HepG2 (cell line): Measurements from ENCODE around the gene PHACTR1. TPM values are rescaled to one million over a fixed set of nuclear protein-coding genes. Genes with fewer than 3 reads are reported as not detected.
A peak's percentile ranks its signal among the peaks of the same experiment; 100 is the strongest.

ENCODE experiments used
- AFF4 ChIP-seq: sonication (generic); formaldehyde crosslinking; IDR thresholded peaks from 2 replicates; pipeline ENCODE4 v1.4.0; 2020; ENCODE audit warnings: missing genetic modification reagents
- ASH2L ChIP-seq: fragments of 300-600, 200-600 bp; sonication (generic); IDR thresholded peaks from 2 replicates; pipeline ENCODE4 v1.7.0; 2017; ENCODE audit warnings: low read depth, mild to moderate bottlenecking, moderate library complexity, mixed read lengths, low read length; ENCODE audit not compliant: insufficient read length
- FOSL1 ChIP-seq: sonication (generic); formaldehyde crosslinking; IDR thresholded peaks from 2 replicates; pipeline ENCODE4 v1.9.0; 2021; ENCODE audit warnings: missing genetic modification reagents, borderline replicate concordance
- FOXP4 ChIP-seq: sonication (generic); formaldehyde crosslinking; IDR thresholded peaks from 2 replicates; pipeline ENCODE4 v1.4.0; 2020; ENCODE audit warnings: missing genetic modification reagents
- HNRNPK ChIP-seq: fragments of 200-400 bp; formaldehyde crosslinking; IDR thresholded peaks from 2 replicates; pipeline ENCODE4 v1.6.1; 2018; ENCODE audit warnings: low read length, low read depth, moderate library complexity, mild to moderate bottlenecking; ENCODE audit not compliant: poor library complexity, severe bottlenecking
- KAT8 ChIP-seq: IDR thresholded peaks from 2 replicates; pipeline ENCODE4 v1.6.1; 2016; ENCODE audit warnings: missing genetic modification reagents, missing compliant biosample characterization
- MAX ChIP-seq: IDR thresholded peaks from 2 replicates; pipeline ENCODE4 v1.6.1; 2012; ENCODE audit warnings: inconsistent platforms
- NFKB2 ChIP-seq: sonication (generic); formaldehyde crosslinking; IDR thresholded peaks from 2 replicates; pipeline ENCODE4 v1.4.0; 2020; ENCODE audit warnings: missing genetic modification reagents, borderline replicate concordance
- RAD51 ChIP-seq: fragments of 450-650 bp; IDR thresholded peaks from 2 replicates; pipeline ENCODE4 v1.6.1; 2016; ENCODE audit warnings: borderline replicate concordance
- RFXANK ChIP-seq: IDR thresholded peaks from 2 replicates; pipeline ENCODE4 v1.6.1; 2016
- SRSF9 ChIP-seq: fragments of 200-400 bp; formaldehyde crosslinking; IDR thresholded peaks from 2 replicates; pipeline ENCODE4 v1.6.1; 2018; ENCODE audit warnings: borderline replicate concordance, mild to moderate bottlenecking, low read depth, low read length; ENCODE audit not compliant: insufficient read depth, poor library complexity, severe bottlenecking
- ZBTB38 ChIP-seq: sonication (generic); formaldehyde crosslinking; IDR thresholded peaks from 2 replicates; pipeline ENCODE4 v1.5.1; 2020; ENCODE audit warnings: mild to moderate bottlenecking, missing genetic modification reagents
- ZFP1 ChIP-seq: IDR thresholded peaks from 2 replicates; pipeline ENCODE4 v1.6.1; 2016
- ZNF263 ChIP-seq: sonication (generic); formaldehyde crosslinking; IDR thresholded peaks from 2 replicates; pipeline ENCODE4 v1.4.0; 2020; ENCODE audit warnings: missing genetic modification reagents
- ZNF30 ChIP-seq: sonication (generic); formaldehyde crosslinking; IDR thresholded peaks from 2 replicates; pipeline ENCODE4 v1.5.0; 2020; ENCODE audit warnings: mild to moderate bottlenecking, missing genetic modification reagents
- ZNF350 ChIP-seq: sonication (generic); formaldehyde crosslinking; IDR thresholded peaks from 2 replicates; pipeline ENCODE4 v1.4.0; 2020; ENCODE audit warnings: mild to moderate bottlenecking, low read depth, missing genetic modification reagents, borderline replicate concordance
- ZNF562 ChIP-seq: sonication (generic); formaldehyde crosslinking; IDR thresholded peaks from 2 replicates; pipeline ENCODE4 v1.8.0; 2022; ENCODE audit warnings: missing genetic modification reagents, borderline replicate concordance
- ZNF564 ChIP-seq: sonication (generic); formaldehyde crosslinking; IDR thresholded peaks from 2 replicates; pipeline ENCODE4 v1.8.1; 2023; ENCODE audit warnings: mild to moderate bottlenecking, missing genetic modification reagents
- ZNF629 ChIP-seq: sonication (generic); formaldehyde crosslinking; conservative IDR thresholded peaks from 2 replicates; pipeline ENCODE4 v1.5.0; 2020; ENCODE audit warnings: missing genetic modification reagents
- ZNF672 ChIP-seq: sonication (generic); formaldehyde crosslinking; IDR thresholded peaks from 2 replicates; pipeline ENCODE4 v1.8.1; 2022; ENCODE audit warnings: missing genetic modification reagents
- ZNF788 ChIP-seq: sonication (generic); formaldehyde crosslinking; IDR thresholded peaks from 2 replicates; pipeline ENCODE4 v1.5.0; 2020; ENCODE audit warnings: mild to moderate bottlenecking, missing genetic modification reagents, borderline replicate concordance
- polyA plus RNA-seq, 8 experiments: library from polyadenylated mRNA; depleted of rRNA in 3 of 8; stranded (reverse) in 7 of 8; unstranded in 1 of 8; fragments of >200 nt; fragmentation: Illumina TruSeq in 4 of 8; extraction: Trizol in 4 of 8; gene quantifications; 2 replicates each; pipeline versions ENCODE4 v1.2.1 to v1.2.3, GENCODE V29; 2011 to 2016; ENCODE audit warnings: low read depth in 4 of 8, missing spikeins in 1 of 8, mixed read lengths in 1 of 8; ENCODE audit not compliant: insufficient read depth in 1 of 8
- total RNA-seq, 5 experiments: library from RNA; depleted of rRNA; stranded (reverse); fragments of >200 nt; fragmentation: Illumina TruSeq; extraction: Trizol; gene quantifications; 2 replicates each; pipeline ENCODE4 v1.2.3, GENCODE V29; 2016; ENCODE audit warnings: low read depth in 1 of 5
- TF ChIP-seq, protein P1 (sequence below): sonication (generic); formaldehyde crosslinking; IDR thresholded peaks from 2 replicates; pipeline ENCODE4 v1.4.0; 2020; ENCODE audit warnings: missing genetic modification reagents

The PHACTR1 gene
- total and polyA plus RNA-seq, 2 of the 13 experiments (the other 11 are each of a cell fraction or from before 2014, with no cell fraction given): 0.09 TPM; not detected in 1

DNA sequence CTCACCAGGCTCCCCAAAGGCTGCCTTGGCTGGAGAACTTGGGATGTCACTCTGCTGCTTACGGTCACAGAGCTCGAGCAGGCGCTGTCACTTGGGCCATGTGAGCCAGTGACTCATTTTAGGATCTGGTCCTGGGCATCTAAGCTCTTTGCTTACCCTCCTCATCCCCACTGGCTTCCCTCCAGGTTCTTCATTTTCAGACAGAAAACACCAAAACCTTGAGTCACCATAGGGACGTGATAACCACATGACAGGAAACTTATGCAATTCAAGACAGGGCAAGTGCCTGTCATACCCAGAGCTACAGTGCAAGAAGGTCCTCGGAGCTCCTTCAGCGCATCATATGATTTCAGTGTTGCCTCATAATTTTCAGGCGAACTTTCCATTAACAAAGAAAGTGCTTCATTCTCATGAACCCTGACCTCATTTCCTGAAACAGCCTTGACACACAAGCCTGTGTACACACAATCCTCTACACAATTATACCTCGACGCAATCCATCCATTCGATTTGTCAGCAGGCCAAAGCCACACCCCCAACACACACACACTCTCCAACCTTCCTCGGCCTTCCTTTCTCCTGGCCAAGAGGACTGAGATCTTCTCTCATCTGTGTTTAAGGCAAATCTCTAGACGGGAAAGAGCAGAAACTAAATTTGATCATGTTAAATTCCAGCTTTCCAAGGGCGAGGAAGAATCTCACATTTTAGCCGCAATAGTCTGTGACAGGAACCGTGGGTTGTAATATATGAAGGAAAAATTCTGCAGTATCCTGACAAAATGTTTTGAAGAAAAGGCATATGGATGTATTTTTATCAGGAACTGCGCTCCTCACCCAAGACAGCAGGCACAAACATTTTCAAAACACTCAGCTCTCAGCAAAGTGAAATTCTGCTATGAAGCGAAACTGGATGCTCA lies 586.4 kb downstream of the PHACTR1 start (continued):
- no peak for TF ChIP-seq ZNF788 (CRISPR knock-in tag)
- TF ChIP-seq, protein P1, sequence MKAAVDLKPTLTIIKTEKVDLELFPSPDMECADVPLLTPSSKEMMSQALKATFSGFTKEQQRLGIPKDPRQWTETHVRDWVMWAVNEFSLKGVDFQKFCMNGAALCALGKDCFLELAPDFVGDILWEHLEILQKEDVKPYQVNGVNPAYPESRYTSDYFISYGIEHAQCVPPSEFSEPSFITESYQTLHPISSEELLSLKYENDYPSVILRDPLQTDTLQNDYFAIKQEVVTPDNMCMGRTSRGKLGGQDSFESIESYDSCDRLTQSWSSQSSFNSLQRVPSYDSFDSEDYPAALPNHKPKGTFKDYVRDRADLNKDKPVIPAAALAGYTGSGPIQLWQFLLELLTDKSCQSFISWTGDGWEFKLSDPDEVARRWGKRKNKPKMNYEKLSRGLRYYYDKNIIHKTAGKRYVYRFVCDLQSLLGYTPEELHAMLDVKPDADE: no peak
- no peak for TF ChIP-seq ZNF263
- no peak for TF ChIP-seq ZNF562 (CRISPR knock-in tag)
- peak; percentile 25; the same call in 1 of the 2 replicates for TF ChIP-seq FOSL1 (CRISPR knock-in tag)
- no peak for TF ChIP-seq ZNF30 (CRISPR knock-in tag)
- TF ChIP-seq ZBTB38 (CRISPR knock-in tag): 0 out of 2 replicates have a peak, but pooled peaks have one; percentile 14
- no peak for TF ChIP-seq ZNF564
- TF ChIP-seq ZNF629: no peak
- TF ChIP-seq RFXANK (CRISPR knock-in tag): no peak
- peak; percentile 45; the same call in 1 of the 2 replicates for TF ChIP-seq KAT8 (CRISPR knock-in tag)
- peak; percentile 47; the same call in 1 of the 2 replicates for TF ChIP-seq FOXP4 (CRISPR knock-in tag)
- TF ChIP-seq SRSF9: no peak
- TF ChIP-seq HNRNPK: no peak
- no peak for TF ChIP-seq ZFP1 (CRISPR knock-in tag)
- TF ChIP-seq ZNF350 (CRISPR knock-in tag): 0 out of 2 replicates have a peak, but pooled peaks have one; percentile 23
- TF ChIP-seq ASH2L: peak; percentile 33
- TF ChIP-seq MAX: no peak
- TF ChIP-seq NFKB2 (CRISPR knock-in tag): no peak
- TF ChIP-seq ZNF672 (CRISPR knock-in tag): no peak
- TF ChIP-seq AFF4 (CRISPR knock-in tag): no peak
- no peak for TF ChIP-seq RAD51
